Astrocyte (in vitro differentiated cells and primary cell): ENCODE results near the gene PTPRN2.

Experiments used
- EZH2 ChIP-seq: IDR thresholded peaks from 2 replicates; pipeline ENCODE4 v1.6.1; 2012; ENCODE audit warnings: mild to moderate bottlenecking, low read length, inconsistent platforms; ENCODE audit not compliant: insufficient read depth
- TF ChIP-seq, protein P1 (sequence below): IDR thresholded peaks from 2 replicates; pipeline ENCODE4 v1.5.1; 2011; ENCODE audit warnings: low read depth, mild to moderate bottlenecking, inconsistent platforms, low read length, moderate library complexity; ENCODE audit not compliant: insufficient read depth

- TF ChIP-seq, protein P1, sequence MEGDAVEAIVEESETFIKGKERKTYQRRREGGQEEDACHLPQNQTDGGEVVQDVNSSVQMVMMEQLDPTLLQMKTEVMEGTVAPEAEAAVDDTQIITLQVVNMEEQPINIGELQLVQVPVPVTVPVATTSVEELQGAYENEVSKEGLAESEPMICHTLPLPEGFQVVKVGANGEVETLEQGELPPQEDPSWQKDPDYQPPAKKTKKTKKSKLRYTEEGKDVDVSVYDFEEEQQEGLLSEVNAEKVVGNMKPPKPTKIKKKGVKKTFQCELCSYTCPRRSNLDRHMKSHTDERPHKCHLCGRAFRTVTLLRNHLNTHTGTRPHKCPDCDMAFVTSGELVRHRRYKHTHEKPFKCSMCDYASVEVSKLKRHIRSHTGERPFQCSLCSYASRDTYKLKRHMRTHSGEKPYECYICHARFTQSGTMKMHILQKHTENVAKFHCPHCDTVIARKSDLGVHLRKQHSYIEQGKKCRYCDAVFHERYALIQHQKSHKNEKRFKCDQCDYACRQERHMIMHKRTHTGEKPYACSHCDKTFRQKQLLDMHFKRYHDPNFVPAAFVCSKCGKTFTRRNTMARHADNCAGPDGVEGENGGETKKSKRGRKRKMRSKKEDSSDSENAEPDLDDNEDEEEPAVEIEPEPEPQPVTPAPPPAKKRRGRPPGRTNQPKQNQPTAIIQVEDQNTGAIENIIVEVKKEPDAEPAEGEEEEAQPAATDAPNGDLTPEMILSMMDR = no peak
- TF ChIP-seq EZH2 = no peak
Measured at GRCh38 chr7:158244873-158245723, 342.5 kb downstream of the PTPRN2 start.
